Measurements from ENCODE around the gene BRCA1.
"Not testable (repeated sequence)": the region's sequence is repeated elsewhere in the genome, so short reads cannot be mapped to it uniquely, and the experiment has no call there.

The BRCA1 gene

DNA sequence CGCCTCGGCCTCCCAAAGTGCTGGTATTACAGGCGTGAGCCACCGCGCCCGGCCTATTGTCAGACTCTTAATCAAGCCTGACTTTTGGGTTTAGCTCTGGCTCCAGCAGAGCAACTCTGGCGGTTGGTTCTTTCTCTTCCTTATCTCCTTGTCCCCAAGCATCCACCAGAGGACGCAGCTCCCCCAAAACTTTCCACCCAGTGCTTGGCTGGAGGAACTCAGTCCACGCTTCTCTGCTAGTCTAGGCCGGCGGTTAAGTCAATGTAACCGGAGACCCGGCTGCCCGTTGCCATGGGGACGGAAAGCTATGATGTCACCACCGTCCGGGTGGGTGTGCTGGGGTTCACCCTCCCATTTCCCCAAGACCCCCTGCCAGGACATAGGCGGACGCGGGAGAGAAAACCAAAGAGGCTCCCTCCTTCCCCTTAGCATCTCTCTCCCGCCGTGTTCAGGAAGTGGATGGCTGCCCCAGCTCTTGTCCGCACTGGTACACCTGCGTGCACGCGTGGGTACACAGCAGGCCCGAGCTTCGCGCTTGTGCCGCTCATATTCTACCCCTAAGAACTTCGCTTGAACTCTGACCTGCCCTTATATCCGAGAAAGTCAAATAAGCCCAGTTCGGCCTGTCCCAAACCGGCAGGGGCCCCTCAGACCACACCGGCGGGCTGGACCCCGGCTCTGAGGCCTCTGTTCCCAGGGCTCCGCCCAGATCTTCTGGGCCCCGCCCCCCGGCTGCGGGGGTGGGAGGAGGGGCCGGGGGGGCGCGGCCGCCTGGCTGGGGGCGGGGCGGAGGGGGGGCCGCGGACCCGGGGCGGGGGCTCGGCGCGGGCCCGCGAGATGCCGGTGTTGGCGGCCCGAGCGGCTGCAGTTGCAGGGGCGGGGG, 100.5 kb downstream of the BRCA1 start, which contains the start of gene RND2:
RND2 (plus strand) TSS at position 825 of the 883 bp plus-strand sequence. CDS start 117 bp downstream, outside the sequence.
- DNase-seq: peak; percentile 86 to 89

DNA sequence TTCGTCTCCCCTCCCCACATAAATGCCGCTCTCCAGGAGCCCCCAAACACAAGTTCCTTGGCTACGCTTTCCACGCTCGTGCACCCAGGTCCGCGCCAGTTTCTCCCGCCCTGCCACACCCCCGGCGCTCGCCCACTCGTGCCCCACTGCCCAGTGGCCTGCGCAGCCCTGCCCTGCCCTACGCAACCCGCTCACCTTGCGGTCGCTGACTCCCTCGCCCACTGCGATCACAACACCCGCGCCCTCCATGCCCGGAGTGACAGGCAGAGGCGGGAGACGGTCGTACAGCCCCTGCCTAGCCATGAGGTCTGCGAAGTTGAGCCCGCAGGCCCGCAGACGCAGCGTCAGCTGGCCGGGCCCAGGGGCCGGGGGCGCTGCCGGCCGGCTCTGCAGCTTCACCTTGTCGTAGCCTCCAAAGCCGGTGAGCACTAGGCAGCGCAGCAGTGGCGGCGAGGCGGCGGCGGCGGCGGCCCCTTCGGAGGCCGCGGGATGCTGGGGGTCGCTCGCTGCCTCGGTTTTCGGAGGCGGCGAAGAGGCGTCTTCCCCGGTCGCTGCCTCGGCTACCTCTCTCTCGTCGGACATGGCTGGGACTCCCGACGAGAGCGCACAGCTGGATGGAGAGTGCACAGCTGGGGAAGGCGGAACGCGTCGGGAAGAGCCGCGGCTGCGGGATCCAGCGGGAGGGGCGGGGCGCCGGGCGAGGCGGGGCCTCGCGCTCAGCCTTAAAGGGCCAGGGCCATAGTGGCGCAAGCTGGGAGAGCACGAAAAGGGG, 103.2 kb downstream of the BRCA1 start, which contains the start of gene VAT1:
VAT1 (minus strand) TSS at position 645 of the 772 bp plus-strand sequence; CDS start at position 582, 63 bp downstream.
- DNase-seq: peak; percentile 60 to 61

DNA sequence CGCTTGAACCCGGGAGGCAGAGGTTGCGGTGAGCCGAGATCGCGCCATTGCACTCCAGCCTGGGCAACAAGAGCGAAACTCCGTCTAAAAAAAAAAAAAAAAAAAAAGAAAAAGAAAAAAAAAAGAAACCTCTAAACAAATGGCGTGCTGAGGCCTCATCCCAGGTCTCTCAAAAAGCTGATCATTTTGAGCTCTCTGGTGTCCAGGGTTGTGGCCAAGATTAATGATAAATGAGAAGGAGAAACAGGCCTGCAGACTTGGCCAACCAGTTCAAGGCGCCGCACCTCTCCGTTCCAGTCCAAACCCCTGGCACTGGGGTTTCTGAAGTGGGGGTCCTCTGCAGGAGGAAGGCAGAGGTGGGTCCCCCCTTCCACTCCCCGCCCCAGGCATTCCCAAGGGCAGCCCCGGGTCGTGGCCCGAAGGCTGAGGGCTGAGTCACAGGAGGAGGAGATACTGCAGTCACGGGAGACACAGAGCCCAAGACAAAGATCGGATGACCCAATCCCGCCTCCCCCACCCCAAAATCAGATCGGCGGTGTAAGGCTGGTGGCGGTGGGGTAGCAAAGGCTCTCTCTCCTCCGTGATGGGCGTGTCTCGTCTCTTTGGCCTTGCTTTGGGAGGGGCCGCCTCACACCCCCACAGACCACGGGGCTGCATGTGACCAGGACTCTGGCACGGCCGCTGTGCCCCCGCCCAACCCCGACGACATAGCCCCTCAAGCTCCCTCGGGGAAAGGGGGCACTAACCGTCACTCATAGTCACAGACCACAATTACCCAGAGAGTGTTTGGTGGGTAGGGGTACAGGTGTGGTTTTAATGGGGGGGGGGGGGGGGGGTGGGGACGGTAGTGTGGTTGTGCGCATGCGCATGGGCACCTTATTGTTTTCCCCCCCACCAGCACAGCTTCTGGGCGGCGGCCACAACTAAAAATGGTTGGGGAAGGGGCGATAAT, 104.1 kb downstream of the BRCA1 start:
- peak; percentile 38 to 51 for DNase-seq

DNA sequence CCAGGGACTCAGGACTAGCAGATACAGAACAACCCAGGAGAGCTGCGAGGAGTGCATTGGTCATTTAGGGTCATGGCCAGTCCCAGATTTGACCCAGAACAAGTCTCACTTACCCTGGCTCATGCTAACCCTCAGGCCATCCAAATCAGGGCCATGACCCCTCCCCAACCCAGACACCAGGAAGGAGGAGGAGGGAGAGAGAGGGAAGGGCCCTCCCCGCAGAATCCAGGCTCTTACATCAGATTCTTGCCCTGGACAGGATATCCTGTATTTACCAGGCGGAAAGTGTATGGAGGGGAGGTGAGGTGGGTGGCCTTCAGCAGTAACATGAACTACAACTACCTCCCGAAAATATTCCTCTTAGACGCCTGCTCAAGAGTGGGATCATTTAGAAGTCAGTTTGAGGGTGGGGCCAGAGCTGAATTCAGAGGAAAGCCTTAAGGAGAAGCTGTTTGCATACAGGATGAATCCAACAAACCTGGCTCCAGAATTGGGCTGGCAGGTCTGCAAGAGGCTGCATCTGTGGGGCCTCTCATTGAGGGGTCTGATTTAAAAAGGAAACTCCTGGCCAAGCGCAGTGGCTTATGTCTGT, 105.0 kb downstream of the BRCA1 start:
- DNase-seq: no peak

DNA sequence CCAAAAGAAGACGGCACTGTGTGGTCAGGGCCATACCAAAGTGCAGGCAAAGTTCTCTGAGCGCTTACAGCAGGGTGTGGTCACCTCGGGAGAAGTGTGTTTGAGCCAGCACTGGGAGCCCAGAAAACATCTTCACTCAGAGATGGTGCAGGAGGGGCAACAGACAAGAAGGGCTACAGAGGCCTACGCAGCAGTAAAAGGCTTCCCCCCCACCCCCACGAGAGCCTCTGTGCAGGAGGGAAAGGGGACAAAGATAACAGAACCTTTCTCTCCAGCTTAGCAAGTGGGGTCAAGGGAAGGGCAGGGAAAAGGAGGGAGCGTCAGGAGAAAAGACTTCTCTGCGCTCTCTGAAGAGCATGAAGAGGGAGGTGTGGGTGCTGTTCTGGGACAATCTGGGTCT, 105.7 kb downstream of the BRCA1 start:
- DNase-seq: no peak

DNA sequence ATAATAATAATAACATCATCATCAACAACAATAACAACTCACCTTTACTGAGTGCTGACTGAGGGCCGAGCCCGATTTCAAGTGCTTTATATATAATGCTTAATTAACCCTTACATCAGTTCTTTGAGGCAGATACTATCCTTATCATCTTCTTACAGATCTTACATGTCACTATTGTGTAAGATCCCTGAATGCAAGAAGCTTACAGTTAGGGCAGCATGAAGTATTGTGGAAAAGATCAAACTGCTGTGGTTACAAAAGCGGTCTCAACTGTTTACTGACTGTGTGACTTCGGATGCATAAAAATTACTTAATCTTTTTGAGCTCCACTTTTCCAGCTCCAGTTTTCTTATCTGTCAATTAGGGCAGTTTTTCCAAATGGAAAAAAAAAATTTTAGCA, 106.2 kb downstream of the BRCA1 start:
- DNase-seq: no peak

DNA sequence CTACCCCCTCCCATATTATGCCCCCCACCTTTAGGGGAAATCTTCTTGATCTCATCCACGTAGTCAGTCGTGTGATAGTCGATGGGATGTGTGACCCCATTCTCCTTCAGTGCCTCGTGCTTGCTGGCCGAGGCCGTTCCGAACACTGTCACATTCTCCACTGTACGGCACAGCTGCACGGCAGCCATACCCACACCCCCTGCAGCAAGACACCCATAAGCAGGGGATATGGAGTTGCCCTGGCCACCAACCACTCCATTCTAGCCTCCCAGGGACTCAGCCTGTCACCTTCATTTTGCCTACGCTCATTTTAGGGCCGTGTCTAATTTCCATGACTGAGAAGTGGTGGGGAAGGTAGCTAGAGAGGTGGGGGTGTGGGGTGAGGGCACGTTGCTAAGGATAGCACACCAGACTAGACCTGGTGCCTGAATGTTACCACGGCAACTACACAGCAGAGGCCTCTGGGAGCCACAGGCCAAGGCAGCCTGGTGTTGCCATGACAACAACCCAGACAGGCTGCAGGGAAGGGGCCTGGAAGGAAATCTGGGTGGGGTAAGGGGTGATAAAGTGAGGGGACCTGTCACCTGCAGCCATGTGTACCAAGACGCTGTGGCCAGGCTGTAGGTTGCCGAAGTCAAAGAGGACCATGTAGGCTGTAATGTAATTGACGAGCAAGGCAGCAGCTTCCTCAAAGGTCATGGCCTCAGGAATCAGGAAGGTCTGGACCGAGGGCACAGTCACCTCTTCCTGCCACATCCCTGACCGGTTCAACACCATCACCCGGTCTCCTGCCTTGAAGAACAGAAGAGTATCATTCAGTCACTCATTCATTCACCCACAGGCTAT, 106.9 kb downstream of the BRCA1 start:
- DNase-seq: peak; percentile 51 to 66

DNA sequence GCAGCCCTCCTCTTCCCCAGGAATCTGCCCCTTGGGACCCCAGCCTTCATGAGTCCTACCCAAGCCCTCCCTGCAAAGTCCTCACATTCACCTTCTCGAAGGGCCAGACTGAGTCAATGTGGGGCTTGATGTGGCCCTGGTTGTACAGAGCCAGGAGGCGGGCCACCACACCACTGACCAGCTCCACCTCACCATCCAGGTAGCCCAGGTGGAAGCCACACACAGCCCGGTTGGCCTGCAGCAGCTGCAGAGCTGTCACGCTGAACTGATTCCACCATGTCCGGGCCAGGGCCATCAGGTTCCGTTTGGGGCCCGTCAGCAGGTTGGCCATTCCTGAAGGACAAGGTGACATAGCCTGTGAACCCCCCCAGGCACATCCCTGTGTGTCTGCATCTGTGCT, 108.9 kb downstream of the BRCA1 start:
- no peak for DNase-seq

DNA sequence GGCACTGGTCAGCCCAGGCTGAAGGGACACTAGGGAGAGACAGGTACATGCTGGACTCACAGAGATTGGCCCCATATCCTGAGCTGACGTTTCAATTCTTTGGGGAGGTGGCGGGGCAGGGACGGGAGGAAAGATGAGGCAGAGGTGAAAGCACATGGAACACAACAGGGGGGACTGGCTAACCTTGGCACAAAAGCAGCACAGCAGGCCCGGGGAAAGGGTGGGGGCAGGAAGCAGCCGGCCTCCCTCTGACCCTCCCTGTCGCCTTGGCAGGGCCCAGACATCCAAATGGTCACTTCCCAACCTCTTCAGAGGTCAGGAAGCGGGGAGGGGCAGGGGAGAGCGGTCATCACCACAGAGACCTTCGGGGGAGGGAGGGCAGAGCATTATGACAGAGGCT, 109.6 kb downstream of the BRCA1 start:
- DNase-seq: no peak

DNA sequence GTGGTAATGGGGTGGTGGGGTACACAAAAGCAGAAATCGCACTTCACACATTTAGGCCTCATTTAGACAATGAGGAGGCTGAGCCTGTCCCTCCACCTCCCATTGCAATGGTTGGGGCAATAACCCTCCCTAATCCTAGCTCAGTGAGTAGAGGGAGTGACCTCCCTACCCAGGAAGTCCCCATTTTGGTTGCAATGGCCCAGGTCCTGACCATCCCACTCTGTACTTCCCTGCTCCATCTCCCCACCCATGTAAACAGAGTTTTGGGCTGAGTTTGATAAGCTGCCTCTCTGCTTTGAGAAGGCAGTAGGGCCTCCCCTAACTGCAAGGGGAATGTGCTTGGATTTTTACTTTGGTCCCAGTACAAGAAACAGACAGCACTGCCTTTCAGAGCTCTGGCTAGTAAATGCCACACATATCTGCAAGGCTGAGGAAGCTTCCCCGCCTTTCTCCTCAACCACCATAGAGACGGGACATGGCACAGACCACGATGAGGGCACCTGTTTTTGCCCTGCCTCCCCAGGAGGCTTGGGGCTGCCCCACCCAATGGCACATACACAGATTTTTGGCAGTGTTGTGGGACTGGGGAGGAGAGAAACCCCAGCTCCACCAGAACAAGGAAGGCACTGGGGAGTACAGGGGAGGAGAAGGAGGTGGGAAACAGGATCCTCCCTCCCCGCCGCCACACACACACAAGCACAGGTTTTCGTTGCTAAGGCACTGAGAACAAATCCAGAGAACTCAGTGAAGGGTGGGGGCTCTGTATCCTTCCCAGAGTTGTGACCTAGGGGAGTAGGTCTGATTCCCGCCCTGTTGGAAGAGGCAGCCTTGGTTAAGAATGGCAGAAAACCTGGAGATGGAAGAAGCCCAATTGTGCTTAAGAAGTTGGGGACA, 110.3 kb downstream of the BRCA1 start:
- DNase-seq: no peak

DNA sequence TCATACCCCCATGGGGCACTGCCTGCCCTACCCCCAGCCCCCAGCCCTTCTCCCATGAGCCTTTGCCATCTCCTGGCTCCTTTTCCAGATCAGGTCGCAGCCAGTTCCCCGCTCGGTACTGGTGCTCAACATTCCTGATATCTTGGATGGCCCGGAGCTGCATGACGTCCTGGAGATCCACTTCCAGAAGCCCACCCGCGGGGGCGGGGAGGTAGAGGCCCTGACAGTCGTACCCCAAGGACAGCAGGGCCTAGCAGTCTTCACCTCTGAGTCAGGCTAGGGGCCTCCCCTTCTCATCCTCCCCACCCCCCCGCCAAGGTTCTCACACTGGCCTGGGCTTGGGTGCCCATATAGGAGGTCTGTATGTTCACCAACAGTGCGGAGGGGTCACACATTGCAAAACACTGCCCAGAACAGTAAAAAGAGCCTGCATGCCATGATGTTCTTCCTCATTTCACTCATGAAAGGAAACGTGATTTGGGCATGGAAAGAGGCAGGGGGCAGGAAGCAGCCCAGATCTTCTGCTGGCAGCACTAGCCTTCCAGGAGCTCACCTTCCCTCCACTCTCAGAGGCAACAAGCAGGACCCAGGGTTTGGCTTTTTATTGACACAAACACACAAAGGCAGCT, 111.0 kb downstream of the BRCA1 start:
- no peak for DNase-seq

DNA sequence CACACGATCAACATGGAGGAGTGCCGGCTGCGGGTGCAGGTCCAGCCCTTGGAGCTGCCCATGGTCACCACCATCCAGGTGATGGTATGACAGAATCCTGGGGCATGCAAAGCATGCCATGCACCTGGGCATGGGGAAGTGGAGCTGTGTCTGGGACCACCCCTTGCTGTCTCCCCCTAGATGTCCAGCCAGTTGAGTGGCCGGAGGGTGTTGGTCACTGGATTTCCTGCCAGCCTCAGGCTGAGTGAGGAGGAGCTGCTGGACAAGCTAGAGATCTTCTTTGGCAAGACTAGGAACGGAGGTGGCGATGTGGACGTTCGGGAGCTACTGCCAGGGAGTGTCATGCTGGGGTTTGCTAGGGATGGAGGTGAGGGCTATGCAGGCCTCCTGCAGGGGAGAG, 111.9 kb downstream of the BRCA1 start:
- DNase-seq: no peak

DNA sequence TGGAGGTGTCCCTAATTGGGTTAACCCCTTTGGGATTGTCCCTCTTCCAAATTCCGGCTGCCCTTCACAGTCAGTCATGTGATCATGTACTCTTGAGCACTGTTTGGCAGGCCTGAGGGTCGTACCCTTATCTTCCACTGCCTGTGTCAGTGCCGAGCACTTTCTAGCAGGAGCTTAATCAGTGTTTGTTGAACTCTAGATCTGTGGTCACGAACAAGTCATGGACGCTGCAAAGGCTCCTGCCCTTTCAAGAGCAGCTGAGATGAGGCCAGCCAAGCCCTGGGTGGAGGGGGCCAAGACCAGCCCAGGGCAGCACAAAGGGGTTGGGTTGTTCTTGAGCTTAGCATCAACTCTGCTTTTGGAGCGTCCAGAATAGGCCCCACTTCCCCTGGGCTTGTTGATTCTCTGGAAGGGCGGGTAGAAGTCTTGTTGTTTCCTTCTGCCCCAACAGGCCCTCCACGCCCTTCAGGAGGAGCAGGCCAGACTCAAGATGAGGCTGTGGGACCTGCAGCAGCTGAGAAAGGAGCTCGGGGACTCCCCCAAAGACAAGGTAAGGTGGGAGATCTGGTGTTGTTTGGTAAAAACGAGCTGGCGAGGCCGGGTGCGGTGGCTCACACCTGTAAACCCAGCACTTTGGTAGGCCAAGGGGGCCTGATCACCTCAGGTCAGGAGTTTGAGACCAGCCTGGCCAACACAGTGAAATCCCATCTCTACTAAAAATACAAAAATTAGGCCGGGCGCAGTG, 113.3 kb downstream of the BRCA1 start:
- DNase-seq: no peak

DNA sequence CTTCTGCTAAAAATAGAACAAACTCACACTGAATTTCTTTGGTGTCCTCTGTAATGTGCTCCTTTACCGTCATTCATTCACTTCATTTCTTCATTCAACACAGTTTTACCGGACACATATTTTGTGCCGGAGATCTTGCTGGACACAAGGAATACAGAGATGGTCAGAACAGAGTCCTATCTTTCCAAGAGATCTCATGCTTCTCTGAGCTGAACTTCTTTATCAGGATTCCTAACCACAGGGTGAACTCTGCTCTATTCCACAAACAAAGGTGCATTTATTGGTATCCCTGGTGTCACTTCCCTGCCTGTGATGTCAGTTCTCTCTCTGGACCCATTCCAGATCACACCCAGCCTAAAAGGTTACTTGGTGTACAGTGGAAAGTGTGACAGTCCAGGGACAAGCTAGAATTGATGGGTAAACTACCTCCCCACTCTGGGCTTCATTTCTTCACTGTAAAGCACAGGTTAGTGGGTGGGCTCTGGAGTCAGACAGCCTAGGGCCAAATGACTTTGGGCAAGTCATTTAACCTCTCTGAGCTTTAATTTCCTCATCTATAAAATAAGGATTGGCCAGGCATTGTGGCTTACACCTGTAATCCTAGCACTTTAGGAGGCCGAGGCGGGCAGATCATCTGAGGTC, 114.4 kb downstream of the BRCA1 start:
- DNase-seq: no peak

DNA sequence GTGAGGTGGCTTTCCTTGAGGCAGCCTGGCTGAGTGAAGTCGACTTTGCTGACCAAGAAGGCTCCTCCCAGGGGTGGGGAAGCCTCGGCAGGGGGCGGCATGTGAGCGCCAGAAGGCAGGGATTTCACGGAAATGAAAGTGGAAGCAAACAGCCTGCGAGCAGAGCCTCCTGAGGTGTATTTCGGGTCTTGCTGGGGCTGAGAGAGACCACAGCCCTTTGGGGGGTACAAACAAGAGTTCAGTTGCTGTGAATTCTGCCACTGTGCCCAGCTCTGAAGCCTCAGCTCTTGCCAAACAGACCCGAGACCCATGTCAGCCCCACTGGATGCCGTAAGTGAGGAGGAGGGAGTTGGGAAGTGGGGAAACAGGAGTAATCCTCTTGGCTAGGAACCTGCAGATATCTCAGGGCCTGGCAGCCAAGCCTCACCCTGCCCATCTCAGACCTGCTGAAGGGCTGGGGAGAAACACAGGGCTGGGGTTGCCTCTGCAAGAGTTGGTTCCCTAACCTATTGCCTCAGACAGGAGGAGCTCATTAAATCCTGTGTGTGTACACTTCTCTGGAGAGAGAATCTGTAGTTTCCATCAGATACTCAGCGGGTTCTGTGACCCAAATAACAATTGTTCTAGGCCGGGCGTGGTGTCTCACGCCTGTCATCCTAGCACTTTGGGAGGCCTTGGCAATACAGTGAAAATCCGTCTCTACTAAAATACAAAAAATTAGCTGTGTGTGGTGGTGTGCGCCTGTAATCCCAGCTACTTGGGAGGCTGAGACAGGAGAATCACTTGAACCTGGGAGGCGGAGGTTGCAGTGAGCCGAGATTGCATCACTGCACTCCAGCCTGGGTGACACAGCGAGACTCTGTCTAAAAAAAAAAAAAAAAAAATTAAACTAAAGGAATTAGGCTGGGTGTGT, 118.3 kb downstream of the BRCA1 start, which contains the start of gene IFI35:
IFI35 (plus strand) TSS at position 146 of the 913 bp plus-strand sequence; CDS start at position 310, 164 bp downstream.
- peak; percentile 85 to 87 for DNase-seq

DNA sequence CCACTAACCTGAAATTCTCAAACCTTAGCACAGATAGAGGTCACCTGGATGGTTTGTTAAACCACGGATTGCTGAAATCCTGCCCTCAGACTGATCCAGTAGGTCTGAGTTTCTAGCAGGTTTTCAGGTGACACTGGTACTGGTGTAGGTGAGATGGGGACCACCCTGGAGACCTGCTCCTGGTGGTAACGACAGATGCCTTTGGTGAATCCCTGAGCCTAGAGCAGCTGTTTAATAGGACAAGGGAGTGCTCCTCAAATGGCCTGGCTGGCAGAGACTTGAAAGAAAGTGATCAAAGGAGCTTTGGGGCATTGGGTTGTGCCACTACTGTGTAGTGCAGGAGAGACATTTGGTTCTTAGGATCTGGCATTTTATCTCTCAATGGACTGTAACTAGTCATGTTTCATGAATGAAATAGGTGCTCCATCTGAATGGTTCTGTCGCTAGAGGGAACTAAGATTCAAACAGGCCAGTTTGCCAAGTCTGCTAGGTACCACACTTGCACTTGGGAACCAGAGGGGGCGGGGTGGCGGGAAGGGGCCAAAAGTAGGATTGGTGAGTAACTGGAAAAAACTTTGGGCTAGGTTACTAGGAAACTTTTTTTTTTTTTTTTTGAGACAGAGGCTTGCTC, 121.5 kb downstream of the BRCA1 start:
- DNase-seq: no peak

DNA sequence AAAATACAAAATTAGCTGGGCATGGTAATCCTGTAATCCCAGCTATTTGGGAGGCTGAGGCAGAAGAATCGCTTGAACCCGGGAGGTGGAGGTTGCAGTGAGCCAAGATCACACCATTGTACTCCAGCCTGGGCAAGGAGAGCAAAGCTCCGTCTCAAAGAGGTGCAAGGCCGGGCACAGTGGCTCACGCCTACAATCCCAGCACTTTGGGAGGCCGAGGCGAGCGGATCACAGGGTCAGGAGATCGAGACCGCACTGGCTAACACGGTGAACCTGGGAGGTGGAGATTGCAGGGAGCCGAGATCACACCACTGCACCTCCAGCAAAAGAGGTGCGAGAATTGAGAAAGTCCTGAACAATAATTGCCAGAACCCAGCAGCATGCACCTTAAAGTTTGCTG, 124.3 kb downstream of the BRCA1 start:
- not testable (repeated sequence) for DNase-seq

Data from CD4-positive, alpha-beta T cell treated with Interleukin-1 beta for 1 hour (primary cell).